Ovary (tissue), 9 donors: ENCODE measurements around the gene NOS1. TPM values are rescaled to one million over a fixed set of nuclear protein-coding genes. Genes with fewer than 3 reads are reported as not detected.

ENCODE experiments used
- DNase-seq, 5 donors: peaks; one replicate each; pipeline ENCODE4 v3.0.0-alpha.2; 2019 to 2020
- H3K27ac ChIP-seq, 2 donors: fragments of 200-600 bp; one replicate each; pipeline versions ENCODE4 v1.5.1 to v1.8.0; 2019 to 2022
- H3K27me3 ChIP-seq: fragments of 200-600 bp; one replicate; pipeline ENCODE4 v1.8.0; 2022
- H3K36me3 ChIP-seq: fragments of 200-600 bp; sonication (generic); one replicate; pipeline ENCODE4 v1.5.1; 2019
- H3K4me1 ChIP-seq: one replicate; pipeline ENCODE4 v1.8.1; 2013; ENCODE audit warnings: mild to moderate bottlenecking, moderate library complexity; ENCODE audit not compliant: insufficient read depth
- H3K4me3 ChIP-seq: fragments of 200-600 bp; sonication (generic); one replicate; pipeline ENCODE4 v1.5.1; 2017
- H3K9me3 ChIP-seq, 2 donors: fragments of 200-600 bp in 1 of 2; sonication (generic) in 1 of 2; one replicate each; pipeline versions ENCODE4 v1.5.1 to v1.8.1; 2013 to 2019; ENCODE audit warnings: mild to moderate bottlenecking in 1 of 2, moderate library complexity in 1 of 2
- EP300 ChIP-seq: sonication (generic); formaldehyde crosslinking; IDR thresholded peaks from one replicate; pipeline ENCODE4 v1.6.1; 2017; ENCODE audit warnings: antibody characterized with exemption
- POLR2A ChIP-seq: fragments of 450-650 bp; IDR thresholded peaks from one replicate; pipeline ENCODE4 v1.6.1; 2017; ENCODE audit warnings: antibody characterized with exemption, mild to moderate bottlenecking, moderate library complexity
- WGBS, 3 donors: extraction: QIAGEN DNeasy Blood & Tissue Kit in 1 of 3; methylation state at CpG; one replicate each; pipeline versions ENCODE4 v1.1.5 to v1.1.7; 2013 to 2017; 5-methylcytosine and 5-hydroxymethylcytosine counted together
- intact Hi-C, 4 donors: fragments of 100-400 bp; cut with DNase I; formaldehyde crosslinking; loops; one replicate each; pipeline versions ENCODE4 v1.11.0 to v1.15.1; 2022 to 2023
- polyA plus RNA-seq, 2 donors: library from polyadenylated mRNA; stranded (reverse); fragments of 200-250 nt in 1 of 2; fragments of 350-450 nt in 1 of 2; fragmentation: Illumina TruSeq in 1 of 2; extraction: RNeasy Lipid Tissue Mini Kit (QIAGEN cat#74804) in 1 of 2; gene quantifications; one replicate each; pipeline ENCODE4 v1.2.3, GENCODE V29; 2013 to 2014
- total RNA-seq, 7 donors: library from RNA; depleted of rRNA in 2 of 7; stranded (reverse); fragments of >200 nt in 2 of 7; fragmentation: NEBNext Ultra II Directional in 3 of 7; extraction: Animal tissue kit (Norgen Biotek cat#: 25700) in 3 of 7; gene quantifications; one replicate each; pipeline versions ENCODE4 v1.1.0 to v1.2.4, GENCODE V29; 2016 to 2023
- TF ChIP-seq, protein P1 (sequence below), 3 donors: fragments of 450-650 bp in 2 of 3; fragments of 200-600 bp in 1 of 3; IDR thresholded peaks; one replicate each; pipeline versions ENCODE4 v1.5.1 to v1.8.0; 2016 to 2022; ENCODE audit warnings: antibody characterized with exemption in 3 of 3, mild to moderate bottlenecking in 1 of 3
- donor health status: DM: no; HTN: no; CAD: no; lungs with moderate emphysema.
- donor health status: DM: no; HTN: no; CAD: no.
- donor health status: Bipolar disorder and iron deficiency.
- donor health status: DM: yes; HTN: yes; CAD: no.
- donor health status: DM: no; HTN: no; CAD: no.
- donor health status: DM: yes; HTN: yes; CAD: no.

The NOS1 gene
- total and polyA plus RNA-seq, 9 donors: 0.05 to 0.48 (median 0.22) TPM

DNA sequence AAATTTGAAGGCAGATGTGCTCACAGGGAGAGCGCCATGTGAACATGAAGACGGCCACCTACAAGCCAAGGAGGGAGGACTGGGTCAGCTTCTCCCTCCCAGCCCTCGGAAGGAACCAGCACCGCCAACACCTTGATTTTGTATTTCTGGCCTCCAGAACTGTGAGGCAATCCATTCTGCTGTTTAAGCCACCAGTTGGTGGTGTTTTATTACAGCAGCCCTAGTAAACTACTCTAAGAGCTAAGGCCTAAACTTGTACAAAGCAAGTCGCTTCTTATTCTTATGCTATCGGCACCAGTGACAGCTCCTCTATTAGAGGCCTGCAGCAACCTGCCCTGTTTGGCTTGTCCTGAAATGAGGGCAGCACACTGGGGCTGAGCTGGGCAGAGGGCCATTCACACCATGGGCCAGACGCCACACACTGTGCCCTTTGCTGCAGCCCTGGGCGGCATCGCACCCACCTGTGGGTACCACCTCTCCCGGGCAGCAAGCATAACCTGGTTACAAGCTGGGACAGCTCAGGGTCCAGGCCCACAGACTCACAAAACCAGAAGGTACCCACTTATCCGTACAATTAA, 62.7 kb downstream of the NOS1 start:
- DNase-seq: no peak
- Histone ChIP-seq H3K36me3 (no peaks in the 10 kb centered on the region), H3K4me3 (no peak overlapping the region), H3K27ac (no peak overlapping the region), H3K9me3 (no peaks in the 10 kb centered on the region), H3K4me1 (no peaks in the 10 kb centered on the region), H3K27me3 (no peaks in the 10 kb centered on the region)
- intact Hi-C loops: no loop called here
- 83 to 91% (median 90%) methylated on average over 11 of the region's 11 CpGs for WGBS, 3 donors
- TF ChIP-seq, protein P1, sequence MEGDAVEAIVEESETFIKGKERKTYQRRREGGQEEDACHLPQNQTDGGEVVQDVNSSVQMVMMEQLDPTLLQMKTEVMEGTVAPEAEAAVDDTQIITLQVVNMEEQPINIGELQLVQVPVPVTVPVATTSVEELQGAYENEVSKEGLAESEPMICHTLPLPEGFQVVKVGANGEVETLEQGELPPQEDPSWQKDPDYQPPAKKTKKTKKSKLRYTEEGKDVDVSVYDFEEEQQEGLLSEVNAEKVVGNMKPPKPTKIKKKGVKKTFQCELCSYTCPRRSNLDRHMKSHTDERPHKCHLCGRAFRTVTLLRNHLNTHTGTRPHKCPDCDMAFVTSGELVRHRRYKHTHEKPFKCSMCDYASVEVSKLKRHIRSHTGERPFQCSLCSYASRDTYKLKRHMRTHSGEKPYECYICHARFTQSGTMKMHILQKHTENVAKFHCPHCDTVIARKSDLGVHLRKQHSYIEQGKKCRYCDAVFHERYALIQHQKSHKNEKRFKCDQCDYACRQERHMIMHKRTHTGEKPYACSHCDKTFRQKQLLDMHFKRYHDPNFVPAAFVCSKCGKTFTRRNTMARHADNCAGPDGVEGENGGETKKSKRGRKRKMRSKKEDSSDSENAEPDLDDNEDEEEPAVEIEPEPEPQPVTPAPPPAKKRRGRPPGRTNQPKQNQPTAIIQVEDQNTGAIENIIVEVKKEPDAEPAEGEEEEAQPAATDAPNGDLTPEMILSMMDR (IDR thresholded peaks at IDR 0.05): no peak
- TF ChIP-seq EP300: no peak
- TF ChIP-seq POLR2A: no peak

DNA sequence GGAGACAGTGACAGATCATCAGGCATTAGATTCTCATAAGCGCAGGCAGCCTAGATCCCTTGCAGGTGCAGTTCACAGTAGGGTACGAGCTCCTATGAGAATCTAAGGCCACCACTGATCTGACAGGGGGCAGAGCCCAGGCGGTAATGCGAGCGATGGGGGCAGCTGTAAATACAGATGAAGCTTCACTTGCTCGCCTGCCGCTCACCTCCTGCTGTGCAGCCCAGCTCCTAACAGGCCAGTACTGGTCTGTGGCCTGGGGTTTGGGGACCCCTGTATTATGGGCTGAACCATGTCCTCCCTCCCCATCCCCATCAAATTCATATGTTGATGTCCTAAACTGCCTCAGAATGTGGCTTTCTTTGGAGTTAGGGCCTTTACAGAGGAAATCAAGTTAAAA, 63.2 kb downstream of the NOS1 start:
- Histone ChIP-seq H3K27me3 (no peaks in the 10 kb centered on the region), H3K27ac (no peak overlapping the region), H3K4me3 (no peak overlapping the region), H3K4me1 (no peaks in the 10 kb centered on the region), H3K36me3 (no peaks in the 10 kb centered on the region), H3K9me3 (no peaks in the 10 kb centered on the region)
- 86 to 91% (median 87%) methylated on average over 7 of the region's 7 CpGs for WGBS, 3 donors
- no peak for DNase-seq
- intact Hi-C loops: no loop called here
- no peak for TF ChIP-seq EP300
- no peak for TF ChIP-seq POLR2A
- TF ChIP-seq, protein P1 (IDR thresholded peaks at IDR 0.05): no peak

DNA sequence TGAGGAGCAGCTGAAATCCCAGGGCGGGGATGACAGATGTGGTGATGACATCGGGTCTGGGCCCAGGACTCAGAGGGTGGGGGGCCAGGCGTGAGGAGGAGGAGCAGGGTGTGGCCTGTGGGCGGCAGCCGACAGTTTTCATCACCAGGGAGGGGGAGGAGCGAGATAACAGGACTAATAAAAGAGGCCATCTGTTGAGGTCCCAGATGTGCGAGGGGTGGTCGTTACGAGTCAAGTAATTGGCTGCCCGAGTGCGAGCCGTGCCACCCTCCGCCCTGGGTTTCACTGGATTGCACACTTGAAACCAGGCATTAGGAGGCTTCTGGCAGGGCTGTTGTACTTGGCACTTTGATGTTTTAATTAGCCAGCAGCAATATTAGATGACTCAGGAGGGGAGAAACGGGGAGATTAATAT, 67.2 kb downstream of the NOS1 start:
- no peaks in the 10 kb centered on the region for H3K9me3 ChIP-seq
- H3K4me3 ChIP-seq: no peak overlapping the region
- no peak overlapping the region for H3K27ac ChIP-seq
- DNase-seq: no peak
- intact Hi-C loops: no loop called here
- no peaks in the 10 kb centered on the region for H3K36me3 ChIP-seq
- H3K27me3 ChIP-seq: no peaks in the 10 kb centered on the region
- WGBS, 3 donors: 2 to 4% (median 3%) methylated on average over 14 of the region's 14 CpGs
- TF ChIP-seq, protein P1 (IDR thresholded peaks at IDR 0.05): no peak
- TF ChIP-seq EP300 (no peak), POLR2A (no peak)
- no peaks in the 10 kb centered on the region for H3K4me1 ChIP-seq

DNA sequence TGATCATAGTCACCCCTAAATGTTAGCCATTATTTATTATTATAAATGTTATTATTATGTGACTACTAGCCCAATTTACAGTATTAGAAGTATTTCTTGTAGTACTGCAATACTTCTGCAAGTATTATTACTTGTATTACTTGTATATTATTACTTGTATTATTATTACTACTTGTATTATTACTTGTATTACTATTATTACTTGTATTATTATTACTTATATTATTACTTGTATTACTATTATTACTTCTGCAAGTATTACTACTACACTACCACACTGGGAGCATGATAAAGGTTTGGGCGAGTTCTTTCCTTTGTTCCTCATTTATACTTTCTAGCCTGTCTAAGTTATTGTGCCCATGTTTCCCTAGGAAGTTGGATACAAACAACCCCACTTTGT, 67.9 kb downstream of the NOS1 start:
- H3K4me1 ChIP-seq: no peaks in the 10 kb centered on the region
- H3K36me3 ChIP-seq: no peaks in the 10 kb centered on the region
- no peak for TF ChIP-seq POLR2A
- no peak for TF ChIP-seq EP300
- TF ChIP-seq, protein P1 (IDR thresholded peaks at IDR 0.05): no peak
- no peaks in the 10 kb centered on the region for H3K27me3 ChIP-seq
- H3K4me3 ChIP-seq: no peak overlapping the region
- H3K27ac ChIP-seq: no peak overlapping the region
- 44 to 67% (median 52%) methylated on average over 1 of the region's 1 CpG for WGBS, 3 donors
- H3K9me3 ChIP-seq: no peaks in the 10 kb centered on the region
- DNase-seq: no peak
- intact Hi-C loops: no loop called here
